HEK293 (cell line): ENCODE data around the gene PRF1.

Source experiments
- CTCF ChIA-PET: fragments of 350-600 bp; formaldehyde crosslinking; extraction: SDS; loops from one replicate; lab custom pipeline; 2021; ENCODE audit warnings: antibody characterized with exemption; lab: Yijun Ruan, JAX
- POLR2A ChIA-PET: fragments of 300-600 bp; formaldehyde crosslinking; extraction: SDS; loops from one replicate; lab custom pipeline; 2020; ENCODE audit warnings: antibody characterized with exemption, inconsistent platforms; lab: Yijun Ruan, JAX
- H3K27ac ChIP-seq: fragments of 200-500 bp; sonication (Bioruptor generic); 2 replicates; pipeline ENCODE4 v1.5.1; 2014; ENCODE audit warnings: low read depth, low read length, control low read depth, inconsistent platforms; ENCODE audit errors: extremely low read depth
- H3K36me3 ChIP-seq, 2 experiments: fragments of 200-500 bp in 1 of 2; sonication (Bioruptor generic) in 1 of 2; 1 replicate in 1 of 2; 2 replicates in 1 of 2; pipeline ENCODE4 v1.5.1; 2014 to 2017; ENCODE audit warnings: inconsistent platforms in 2 of 2, low read length in 2 of 2; ENCODE audit not compliant: control insufficient read depth in 2 of 2, insufficient read depth in 1 of 2
- H3K4me1 ChIP-seq: fragments of 200-500 bp; sonication (Bioruptor generic); 2 replicates; pipeline ENCODE4 v1.5.1; 2014; ENCODE audit warnings: mild to moderate bottlenecking, low read length, inconsistent platforms; ENCODE audit not compliant: control insufficient read depth, insufficient read depth
- H3K4me3 ChIP-seq: 2 replicates; pipeline ENCODE4 v1.5.1; 2011; ENCODE audit warnings: low read depth, mild to moderate bottlenecking, control low read depth, low read length, moderate library complexity
- H3K9me3 ChIP-seq: fragments of 200-500 bp; sonication (Bioruptor generic); 2 replicates; pipeline ENCODE4 v1.5.1; 2014; ENCODE audit warnings: low read depth, low read length, inconsistent platforms; ENCODE audit not compliant: control insufficient read depth, insufficient read depth
- EGR2 ChIP-seq: fragments of 450-650 bp; formaldehyde crosslinking; IDR thresholded peaks from 2 replicates; pipeline ENCODE4 v1.5.1; 2016; ENCODE audit warnings: low read depth, missing biosample characterization, missing genetic modification characterization
- ELK4 ChIP-seq: IDR thresholded peaks from 2 replicates; pipeline ENCODE4 v1.6.1; 2011; ENCODE audit warnings: mild to moderate bottlenecking, low read depth, low read length, borderline replicate concordance
- GLI4 ChIP-seq: fragments of 450-650 bp; formaldehyde crosslinking; IDR thresholded peaks from 2 replicates; pipeline ENCODE4 v1.5.1; 2016; ENCODE audit warnings: missing biosample characterization, missing genetic modification characterization
- GLIS2 ChIP-seq: fragments of 450-650 bp; formaldehyde crosslinking; IDR thresholded peaks from 2 replicates; pipeline ENCODE4 v1.5.1; 2016; ENCODE audit warnings: missing biosample characterization, missing genetic modification characterization
- IKZF3 ChIP-seq: fragments of 450-650 bp; IDR thresholded peaks from 2 replicates; pipeline ENCODE4 v1.5.0; 2018; ENCODE audit warnings: missing biosample characterization, mild to moderate bottlenecking, missing genetic modification characterization, moderate library complexity
- KLF17 ChIP-seq: fragments of 450-650 bp; formaldehyde crosslinking; IDR thresholded peaks from 2 replicates; pipeline ENCODE4 v1.5.1; 2016; ENCODE audit warnings: missing biosample characterization, missing genetic modification characterization
- PRDM10 ChIP-seq: fragments of 450-650 bp; formaldehyde crosslinking; IDR thresholded peaks from 2 replicates; pipeline ENCODE4 v1.5.1; 2016; ENCODE audit warnings: missing biosample characterization, missing genetic modification characterization
- REPIN1 ChIP-seq: fragments of 450-650 bp; formaldehyde crosslinking; IDR thresholded peaks from 2 replicates; pipeline ENCODE4 v1.5.1; 2017; ENCODE audit warnings: missing biosample characterization, missing genetic modification characterization, low read depth
- SCRT2 ChIP-seq: fragments of 450-650 bp; formaldehyde crosslinking; IDR thresholded peaks from 2 replicates; pipeline ENCODE4 v1.5.1; 2016; ENCODE audit warnings: missing biosample characterization, missing genetic modification characterization
- TCF7L2 ChIP-seq: IDR thresholded peaks from 2 replicates; pipeline ENCODE4 v1.6.1; 2011; ENCODE audit warnings: low read depth, mild to moderate bottlenecking, inconsistent platforms, low read length, moderate library complexity, borderline replicate concordance
- ZFHX2 ChIP-seq: fragments of 450-650 bp; formaldehyde crosslinking; conservative IDR thresholded peaks from 2 replicates; pipeline ENCODE4 v1.5.1; 2016; ENCODE audit warnings: missing biosample characterization, missing genetic modification characterization
- ZNF174 ChIP-seq: fragments of 450-650 bp; formaldehyde crosslinking; IDR thresholded peaks from 2 replicates; pipeline ENCODE4 v1.5.0; 2017; ENCODE audit warnings: missing biosample characterization, mild to moderate bottlenecking, missing genetic modification characterization
- ZNF184 ChIP-seq: fragments of 450-650 bp; IDR thresholded peaks from 2 replicates; pipeline ENCODE4 v1.5.1; 2018; ENCODE audit warnings: missing biosample characterization, mild to moderate bottlenecking, missing genetic modification characterization
- ZNF2 ChIP-seq: fragments of 450-650 bp; formaldehyde crosslinking; IDR thresholded peaks from 2 replicates; pipeline ENCODE4 v1.5.1; 2016; ENCODE audit warnings: missing biosample characterization, missing genetic modification characterization
- ZNF221 ChIP-seq: fragments of 450-650 bp; formaldehyde crosslinking; IDR thresholded peaks from 2 replicates; pipeline ENCODE4 v1.5.1; 2017; ENCODE audit warnings: missing biosample characterization, missing genetic modification characterization, borderline replicate concordance
- ZNF23 ChIP-seq: fragments of 450-650 bp; formaldehyde crosslinking; IDR thresholded peaks from 2 replicates; pipeline ENCODE4 v1.5.1; 2016; ENCODE audit warnings: missing biosample characterization, missing genetic modification characterization, borderline replicate concordance
- ZNF311 ChIP-seq: fragments of 450-650 bp; formaldehyde crosslinking; IDR thresholded peaks from 2 replicates; pipeline ENCODE4 v1.5.1; 2017; ENCODE audit warnings: missing biosample characterization, missing genetic modification characterization, borderline replicate concordance
- ZNF404 ChIP-seq: fragments of 450-650 bp; formaldehyde crosslinking; IDR thresholded peaks from 2 replicates; pipeline ENCODE4 v1.5.1; 2017; ENCODE audit warnings: missing biosample characterization, missing genetic modification characterization
- ZNF677 ChIP-seq: fragments of 450-650 bp; IDR thresholded peaks from 2 replicates; pipeline ENCODE4 v1.5.0; 2018; ENCODE audit warnings: missing biosample characterization, mild to moderate bottlenecking, missing genetic modification characterization, moderate library complexity
- ZNF76 ChIP-seq: fragments of 450-650 bp; formaldehyde crosslinking; IDR thresholded peaks from 2 replicates; pipeline ENCODE4; 2016; ENCODE audit warnings: low read depth, missing biosample characterization, missing genetic modification characterization, borderline replicate concordance

The PRF1 gene

GRCh38 chr10:70561558-70561957 is 41.0 kb downstream of the PRF1 start:
- no peaks in the 10 kb centered on the region for H3K9me3 ChIP-seq
- ChIA-PET POLR2A (no interaction called here), CTCF (interaction anchor here (0.6 to 5.3 kb wide), 5 partner anchors 11 to 173 kb away, joined by 3 to 35 read pairs (median 4); no protein-coding TSS in a partner anchor)
- peak; percentile 42; the same call in 1 of the 2 replicates for TF ChIP-seq PRDM10
- no peak for TF ChIP-seq ZNF404 (tag by site-specific recombination)
- peak; percentile 17; the same call in 1 of the 2 replicates for TF ChIP-seq GLIS2 (tag by site-specific recombination)
- H3K36me3 ChIP-seq: peaks cover 0 to 10% of the 10 kb centered on the region in 2 experiments; a peak in 1 of 3 replicates
- no peak overlapping the region for H3K4me3 ChIP-seq
- H3K4me1 ChIP-seq: no peaks in the 10 kb centered on the region; the same call in 1 of the 2 replicates
- no peak overlapping the region for H3K27ac ChIP-seq

GRCh38 chr10:70561070-70561469 is 41.5 kb downstream of the PRF1 start:
- Histone ChIP-seq H3K36me3 (peaks cover 0 to 10% of the 10 kb centered on the region in 2 experiments; a peak in 1 of 3 replicates), H3K27ac (no peak overlapping the region), H3K9me3 (no peaks in the 10 kb centered on the region), H3K4me1 (no peaks in the 10 kb centered on the region; the same call in 1 of the 2 replicates), H3K4me3 (no peak overlapping the region)
- TF ChIP-seq ZNF2 (tag by site-specific recombination) (no peak), ZFHX2 (tag by site-specific recombination) (peak; percentile 65), EGR2 (peak; percentile 53), TCF7L2 (no peak), SCRT2 (tag by site-specific recombination) (peak; percentile 40; the same call in 1 of the 2 replicates)
- POLR2A ChIA-PET: no interaction called here
- CTCF ChIA-PET: interaction anchor here (0.6 to 5.3 kb wide), 7 partner anchors 10 to 198 kb away, joined by 3 to 35 read pairs (median 4); no protein-coding TSS in a partner anchor

GRCh38 chr10:70560511-70560941 is 42.0 kb downstream of the PRF1 start:
- no peaks in the 10 kb centered on the region for H3K9me3 ChIP-seq
- POLR2A ChIA-PET: no interaction called here

GRCh38 chr10:70559861-70560260 is 42.7 kb downstream of the PRF1 start:
- POLR2A ChIA-PET: no interaction called here

More at GRCh38 chr10:70560511-70560941, 42.0 kb downstream of the PRF1 start:
- peaks cover 0 to 10% of the 10 kb centered on the region in 2 experiments; a peak in 1 of 3 replicates for H3K36me3 ChIP-seq
- TF ChIP-seq ZNF677 (tag by site-specific recombination) (no peak), ZNF221 (tag by site-specific recombination) (no peak), ZNF76 (no peak), ZNF184 (tag by site-specific recombination) (no peak)
- no peak overlapping the region for H3K27ac ChIP-seq
- H3K4me1 ChIP-seq: no peaks in the 10 kb centered on the region; the same call in 1 of the 2 replicates
- CTCF ChIA-PET: interaction anchor here (0.7 to 5.3 kb wide), 11 partner anchors 8 to 554 kb away, joined by 3 to 35 read pairs (median 5); no protein-coding TSS in a partner anchor
- H3K4me3 ChIP-seq: no peak overlapping the region

More at GRCh38 chr10:70559861-70560260, 42.7 kb downstream of the PRF1 start:
- Histone ChIP-seq H3K4me3 (no peak overlapping the region), H3K4me1 (no peaks in the 10 kb centered on the region; the same call in 1 of the 2 replicates), H3K9me3 (no peaks in the 10 kb centered on the region), H3K36me3 (peaks cover 0 to 8% of the 10 kb centered on the region in 2 experiments; a peak in 1 of 3 replicates), H3K27ac (no peak overlapping the region)
- CTCF ChIA-PET: interaction anchor here (0.6 to 5.3 kb wide), 14 partner anchors 8 to 1061 kb away, joined by 3 to 35 read pairs (median 5); no protein-coding TSS in a partner anchor
- TF ChIP-seq KLF17 (tag by site-specific recombination) (no peak), ZNF174 (tag by site-specific recombination) (no peak), ZNF311 (tag by site-specific recombination) (no peak), IKZF3 (no peak), ZNF2 (tag by site-specific recombination) (no peak), REPIN1 (tag by site-specific recombination) (no peak), ELK4 (no peak), EGR2 (no peak), ZNF23 (tag by site-specific recombination) (no peak), GLI4 (tag by site-specific recombination) (no peak)
